Tibial nerve (tissue), 4 donors: Measurements from ENCODE around the gene PSENEN.

Experiments
- CTCF ChIP-seq, 5 experiments: fragments of 200-600 bp in 3 of 5; fragments of 450-650 bp in 2 of 5; sonication (generic) in 3 of 5; IDR thresholded peaks; one replicate each; pipeline ENCODE4 v1.5.1; 2016 to 2019; ENCODE audit warnings: antibody characterized with exemption in 5 of 5, mild to moderate bottlenecking in 3 of 5, moderate library complexity in 2 of 5
- EP300 ChIP-seq, 2 donors: sonication (generic); formaldehyde crosslinking; IDR thresholded peaks; one replicate each; pipeline ENCODE4 v1.6.1; 2017; ENCODE audit warnings: antibody characterized with exemption in 2 of 2, mild to moderate bottlenecking in 1 of 2
- POLR2A ChIP-seq, 2 donors: fragments of 450-650 bp; IDR thresholded peaks; one replicate each; pipeline ENCODE4 v1.6.1; 2017; ENCODE audit warnings: antibody characterized with exemption in 2 of 2, mild to moderate bottlenecking in 2 of 2, moderate library complexity in 2 of 2

- TF ChIP-seq CTCF (IDR thresholded peaks at IDR 0.05) (no peak), POLR2A (IDR thresholded peaks at IDR 0.05) (no peak), EP300 (IDR thresholded peaks at IDR 0.05) (no peak)
Measured at GRCh38 chr19:35750167-35750566, 4.7 kb downstream of the PSENEN start.
